Stomach (tissue), 4 donors: ENCODE measurements around the gene TRIM69.

Experiments used
- POLR2A ChIP-seq, 4 donors: fragments of 450-650 bp; IDR thresholded peaks; one replicate each; pipeline ENCODE4 v1.6.1; 2016; ENCODE audit warnings: antibody characterized with exemption in 4 of 4, control low read depth in 2 of 4, mild to moderate bottlenecking in 1 of 4, moderate library complexity in 1 of 4
- POLR2AphosphoS5 ChIP-seq, 3 donors: sonication (generic); formaldehyde crosslinking; IDR thresholded peaks; one replicate each; pipeline ENCODE4 v1.6.1; 2016; ENCODE audit warnings: antibody characterized with exemption in 3 of 3
- TF ChIP-seq, protein P1 (sequence below), 7 experiments: fragments of 450-650 bp in 4 of 7; fragments of 200-600 bp in 3 of 7; sonication (generic) in 3 of 7; IDR thresholded peaks; one replicate each; pipeline ENCODE4 v1.5.1; 2016 to 2019; ENCODE audit warnings: antibody characterized with exemption in 7 of 7, control low read depth in 2 of 7, mild to moderate bottlenecking in 1 of 7

DNA sequence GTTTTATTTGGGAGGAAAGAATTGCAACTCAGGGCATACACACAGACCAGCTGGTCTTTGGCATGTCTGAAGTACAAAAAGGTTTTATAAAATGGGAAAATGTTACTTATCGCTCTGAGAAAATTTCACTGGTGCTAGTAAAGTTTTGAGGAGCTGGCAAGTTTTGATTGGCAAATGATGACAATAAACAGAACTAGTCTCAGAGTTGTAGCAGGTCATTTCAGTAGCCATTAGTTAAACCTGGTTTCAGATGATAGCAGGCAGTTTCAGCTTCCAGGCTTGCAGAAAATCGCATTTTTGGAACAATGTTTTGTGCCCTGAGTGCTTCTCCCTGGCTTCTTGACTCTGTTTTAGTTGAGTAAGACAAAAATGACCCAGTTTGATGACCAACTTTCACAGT, 14.3 kb upstream of the TRIM69 start:
- TF ChIP-seq POLR2A (IDR thresholded peaks at IDR 0.05) = no peak
- TF ChIP-seq, protein P1, sequence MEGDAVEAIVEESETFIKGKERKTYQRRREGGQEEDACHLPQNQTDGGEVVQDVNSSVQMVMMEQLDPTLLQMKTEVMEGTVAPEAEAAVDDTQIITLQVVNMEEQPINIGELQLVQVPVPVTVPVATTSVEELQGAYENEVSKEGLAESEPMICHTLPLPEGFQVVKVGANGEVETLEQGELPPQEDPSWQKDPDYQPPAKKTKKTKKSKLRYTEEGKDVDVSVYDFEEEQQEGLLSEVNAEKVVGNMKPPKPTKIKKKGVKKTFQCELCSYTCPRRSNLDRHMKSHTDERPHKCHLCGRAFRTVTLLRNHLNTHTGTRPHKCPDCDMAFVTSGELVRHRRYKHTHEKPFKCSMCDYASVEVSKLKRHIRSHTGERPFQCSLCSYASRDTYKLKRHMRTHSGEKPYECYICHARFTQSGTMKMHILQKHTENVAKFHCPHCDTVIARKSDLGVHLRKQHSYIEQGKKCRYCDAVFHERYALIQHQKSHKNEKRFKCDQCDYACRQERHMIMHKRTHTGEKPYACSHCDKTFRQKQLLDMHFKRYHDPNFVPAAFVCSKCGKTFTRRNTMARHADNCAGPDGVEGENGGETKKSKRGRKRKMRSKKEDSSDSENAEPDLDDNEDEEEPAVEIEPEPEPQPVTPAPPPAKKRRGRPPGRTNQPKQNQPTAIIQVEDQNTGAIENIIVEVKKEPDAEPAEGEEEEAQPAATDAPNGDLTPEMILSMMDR (IDR thresholded peaks at IDR 0.05) = no peak
- TF ChIP-seq POLR2AphosphoS5 (IDR thresholded peaks at IDR 0.05) = no peak
